Endothelial cell of umbilical vein (primary cell): ENCODE measurements around the gene JMJD8. TPM values are rescaled to one million over a fixed set of nuclear protein-coding genes. Genes with fewer than 3 reads are reported as not detected.

ENCODE experiments used
- BruUV-seq: library from RNA; stranded (reverse); fragments of 400-500 nt; replicated peaks from 2 replicates; lab custom pipeline; 2021; lab: Mats Ljungman, UMichigan
- CTCF ChIA-PET: fragments of 300-600, 350-600 bp; sonication (Branson Sonifier 250); formaldehyde crosslinking; loops from one replicate; lab custom pipeline; 2021; ENCODE audit warnings: antibody characterized with exemption, inconsistent platforms; lab: Charles Lee
- POLR2A ChIA-PET: fragments of 300-600, 350-600 bp; sonication (Branson Sonifier 250); formaldehyde crosslinking; loops from one replicate; lab custom pipeline; 2021; ENCODE audit warnings: antibody characterized with exemption, inconsistent platforms; lab: Charles Lee
- DNase-seq: peaks from one replicate; pipeline ENCODE4 v3.0.0-alpha.2; 2011; ENCODE audit warnings: low read depth, low spot score
- FAIRE-seq: peaks from 2 replicates; lab custom pipeline; 2011; peaks lifted over from hg19 to GRCh38; lab: Jason Lieb, UNC
- H2AFZ ChIP-seq: 2 replicates; pipeline ENCODE4 v1.6.0; 2012; ENCODE audit warnings: low read depth, low read length, control low read depth, inconsistent platforms
- H3K27ac ChIP-seq: 2 replicates; pipeline ENCODE4 v1.5.1; 2011; ENCODE audit warnings: low read depth, mild to moderate bottlenecking, control low read depth, low read length, moderate library complexity; ENCODE audit not compliant: insufficient read depth
- H3K27me3 ChIP-seq, 2 experiments: 2 replicates each; pipeline versions ENCODE4 v1.6.0 to v1.6.1; 2011; ENCODE audit warnings: low read length in 2 of 2, mixed read lengths in 1 of 2; ENCODE audit not compliant: control insufficient read depth in 2 of 2, insufficient read depth in 2 of 2
- H3K36me3 ChIP-seq, 2 experiments: 2 replicates in 1 of 2; 3 replicates in 1 of 2; pipeline ENCODE4 v1.5.1; 2011; ENCODE audit warnings: low read length in 2 of 2, mild to moderate bottlenecking in 1 of 2, moderate library complexity in 1 of 2; ENCODE audit not compliant: control insufficient read depth in 2 of 2, insufficient read depth in 2 of 2; ENCODE audit errors: extremely low read depth in 1 of 2
- H3K4me1 ChIP-seq: 3 replicates; pipeline ENCODE4 v1.5.1; 2011; ENCODE audit warnings: mild to moderate bottlenecking, low read length; ENCODE audit not compliant: control insufficient read depth, insufficient read depth; ENCODE audit errors: extremely low read depth
- H3K4me2 ChIP-seq: 2 replicates; pipeline ENCODE4 v1.6.1; 2011; ENCODE audit warnings: low read length, control low read depth, mixed read lengths; ENCODE audit not compliant: insufficient read depth
- H3K4me3 ChIP-seq, 3 experiments: fragments of 200-600 bp in 1 of 3; sonication (generic), shearing (Covaris generic) in 1 of 3; replicated peaks in 1 of 3; 2 replicates each; pipeline ENCODE4 v1.5.1; 2011 to 2016; ENCODE audit warnings: control low read depth in 3 of 3, low read length in 3 of 3, mild to moderate bottlenecking in 2 of 3, inconsistent platforms in 1 of 3, low read depth in 1 of 3, moderate library complexity in 1 of 3; ENCODE audit not compliant: insufficient read depth in 1 of 3
- H3K79me2 ChIP-seq: 2 replicates; pipeline ENCODE4 v1.6.0; 2012; ENCODE audit warnings: low read length, inconsistent platforms; ENCODE audit not compliant: control insufficient read depth, insufficient read depth
- H3K9ac ChIP-seq: replicated peaks from 2 replicates; pipeline ENCODE3; 2011; ENCODE audit warnings: low read length, control low read depth; ENCODE audit not compliant: insufficient read depth; ENCODE audit errors: extremely low read depth
- H3K9me1 ChIP-seq: replicated peaks from 3 replicates; pipeline ENCODE4 v1.6.0; 2011; ENCODE audit warnings: mild to moderate bottlenecking, low read length; ENCODE audit not compliant: control insufficient read depth, insufficient read depth; ENCODE audit errors: extremely low read depth
- H3K9me3 ChIP-seq: replicated peaks from 2 replicates; pipeline ENCODE4 v1.5.1; 2012; ENCODE audit warnings: low read length, inconsistent platforms; ENCODE audit not compliant: control insufficient read depth, insufficient read depth
- H4K20me1 ChIP-seq: replicated peaks from 2 replicates; pipeline ENCODE3; 2011; ENCODE audit warnings: mild to moderate bottlenecking, low read length; ENCODE audit not compliant: control insufficient read depth, insufficient read depth; ENCODE audit errors: extremely low read depth
- EZH2 ChIP-seq: IDR thresholded peaks from 2 replicates; pipeline ENCODE4 v1.6.1; 2012; ENCODE audit warnings: borderline replicate concordance, low read depth, mild to moderate bottlenecking, moderate library complexity, low read length, inconsistent platforms; ENCODE audit not compliant: severe bottlenecking
- MAX ChIP-seq: IDR thresholded peaks from 2 replicates; pipeline ENCODE4 v1.6.1; 2011; ENCODE audit not compliant: insufficient read depth, insufficient read length
- POLR2AphosphoS5 ChIP-seq: IDR thresholded peaks from 2 replicates; pipeline ENCODE4 v1.6.1; 2012; ENCODE audit warnings: low read depth, mild to moderate bottlenecking, control low read depth, low read length, moderate library complexity; ENCODE audit not compliant: insufficient read depth
- dilution Hi-C: fragments of 300-500 bp; cut with MboI; formaldehyde crosslinking; loops from one replicate; pipeline ENCODE4 v1.15.0; 2019; ENCODE audit warnings: low sequenced_read_pairs; ENCODE audit not compliant: extremely low pct_ligation_motif_present
- intact Hi-C: fragments of 100-400 bp; cut with micrococcal nuclease; formaldehyde crosslinking; loops from one replicate; pipeline ENCODE4 v1.10.0; 2022
- polyA plus RNA-seq, 4 experiments: library from polyadenylated mRNA; depleted of rRNA in 3 of 4; stranded (reverse) in 3 of 4; unstranded in 1 of 4; fragments of >200 nt; gene quantifications; 2 replicates each; pipeline versions ENCODE4 v1.2.1 to v1.2.3, GENCODE V29; 2011 to 2012; ENCODE audit warnings: missing spikeins in 1 of 4
- total RNA-seq: library from RNA; stranded (reverse); gene quantifications from 2 replicates; pipeline ENCODE4 v1.2.3, GENCODE V29; 2021

JMJD8 gene
- total and polyA plus RNA-seq, 2 donors (not counting 3 experiments of a cell fraction or from before 2014, with no cell fraction given): 55.1 to 102 TPM

GRCh38 chr16:706189-707061 lies 22.3 kb upstream of the JMJD8 start:
- Histone ChIP-seq H3K4me3 (no peak overlapping the region), H3K36me3 (no peaks in the 10 kb centered on the region), H3K4me1 (no peaks in the 10 kb centered on the region), H3K9ac (no peak overlapping the region), H4K20me1 (no peaks in the 10 kb centered on the region), H3K4me2 (no peak overlapping the region), H3K9me3 (no peaks in the 10 kb centered on the region), H2AFZ (no peak overlapping the region), H3K79me2 (no peaks in the 10 kb centered on the region), H3K27me3 (peaks cover 32 to 33% of the 10 kb centered on the region in 2 experiments), H3K27ac (no peak overlapping the region), H3K9me1 (no peaks in the 10 kb centered on the region)
- dilution Hi-C loops: no loop called here
- intact Hi-C loops: no loop called here
- POLR2A ChIA-PET: interaction anchor here (0.9 kb wide), 1 partner anchor 15 kb away, joined by 3 read pairs; the partner anchor contains the start of gene ANTKMT
- no TSS peak for BruUV-seq
- no peak for TF ChIP-seq MAX
- TF ChIP-seq EZH2: peak; percentile 70
- no peak for TF ChIP-seq POLR2AphosphoS5
- no peak for FAIRE-seq
- DNase-seq: no peak
- CTCF ChIA-PET: interaction anchor here (0.7 to 2.4 kb wide), 7 partner anchors 9 to 396 kb away, joined by 3 to 8 read pairs (median 5); partner anchors contain the start of genes METRN and STUB1
